ENCODE measurements around the gene MFRP.

The MFRP gene

GRCh38 chr11:119316729-119317591, 29.5 kb downstream of the MFRP start, which contains the start of gene MCAM:
Gene MCAM, minus strand, starts transcription at chr11:119317130. Its CDS starts 29 bp downstream, at chr11:119317101.
- DNase-seq = no peak

- DNase-seq = no peak
These were observed 30.3 kb downstream of the MFRP start for GRCh38 chr11:119316016-119316728.

- no peak for DNase-seq
These were observed 31.1 kb downstream of the MFRP start for GRCh38 chr11:119315131-119316015.

- DNase-seq = no peak
These were observed 31.8 kb downstream of the MFRP start for GRCh38 chr11:119314726-119315125.

- DNase-seq = no peak
These were observed 35.8 kb downstream of the MFRP start for GRCh38 chr11:119310682-119311052.

- DNase-seq = no peak
These were observed 36.4 kb downstream of the MFRP start for GRCh38 chr11:119309953-119310681.

- no peak for DNase-seq
These were observed 37.1 kb downstream of the MFRP start for GRCh38 chr11:119309411-119309810.

- DNase-seq = no peak
These were observed 38.5 kb downstream of the MFRP start for GRCh38 chr11:119307974-119308373.

GRCh38 chr11:119307219-119307618, 39.3 kb downstream of the MFRP start:
- no peak for DNase-seq

GRCh38 chr11:119306373-119306890, 40.1 kb downstream of the MFRP start:
- no peak for DNase-seq

GRCh38 chr11:119305556-119306372, 40.7 kb downstream of the MFRP start:
- no peak for DNase-seq

- no peak for DNase-seq
These were observed 43.2 kb downstream of the MFRP start for GRCh38 chr11:119303227-119303718.

GRCh38 chr11:119300198-119300964, 46.1 kb downstream of the MFRP start:
- DNase-seq = no peak

- DNase-seq = no peak
These were observed 47.1 kb downstream of the MFRP start for GRCh38 chr11:119299416-119299815.

- DNase-seq = no peak
These were observed 47.8 kb downstream of the MFRP start for GRCh38 chr11:119298726-119299125.

- DNase-seq = no peak
These were observed 48.6 kb downstream of the MFRP start for GRCh38 chr11:119297938-119298337.

- no peak for DNase-seq
These were observed 51.3 kb downstream of the MFRP start for GRCh38 chr11:119295178-119295577.

- no peak for DNase-seq
These were observed 53.0 kb downstream of the MFRP start for GRCh38 chr11:119293461-119293860.

- DNase-seq = no peak
These were observed 55.5 kb downstream of the MFRP start for GRCh38 chr11:119290894-119291497.
